Measurements from ENCODE around the gene RND3.

- TF ChIP-seq CTCF (IDR thresholded peaks at IDR 0.05) = no peak
- no peak for TF ChIP-seq POLR2A (IDR thresholded peaks at IDR 0.05)
These were observed 68.6 kb downstream of the RND3 start for GRCh38 chr2:150418916-150419315.
